Prostate gland (tissue), 2 donors: Measurements from ENCODE around the gene ZNF830. TPM values are rescaled to one million over a fixed set of nuclear protein-coding genes. Genes with fewer than 3 reads are reported as not detected.

ENCODE experiments used
- total RNA-seq, 2 donors: library from RNA; depleted of rRNA; stranded (reverse); fragments of >200 nt; gene quantifications; one replicate each; pipeline ENCODE4 v1.1.0, GENCODE V29; 2016

Gene ZNF830
- total RNA-seq, 2 donors from 2014 or later: 15.0 to 21.0 TPM

Other genes with a start within 250 kb of the ZNF830 start
- gene CCT6B, start 80 bp upstream of the ZNF830 start, total RNA-seq: 10 to 100 TPM in 1 of 2 donors, 1 to 10 TPM in 1; 7.1 to 11.9 TPM
- gene LIG3, start 19.0 kb downstream of the ZNF830 start, total RNA-seq: 10 to 100 TPM; 49.2 to 54.0 TPM
- gene RFFL, start 102.2 kb downstream of the ZNF830 start, total RNA-seq: 10 to 100 TPM; 46.6 to 51.3 TPM
- gene RAD51D, start 158.3 kb downstream of the ZNF830 start, total RNA-seq: 10 to 100 TPM in 1 of 2 donors, 1 to 10 TPM in 1; 9.9 to 12.0 TPM
- 1 to 10 TPM in 1 of 2 donors, not detected in 1; 4.6 TPM for gene FNDC8, start 160.1 kb downstream of the ZNF830 start, total RNA-seq
- gene NLE1, start 180.8 kb downstream of the ZNF830 start, total RNA-seq: 10 to 100 TPM; 12.5 to 17.7 TPM
- under 1 TPM in 1 of 2 donors, not detected in 1; 0.96 TPM for gene UNC45B, start 186.3 kb downstream of the ZNF830 start, total RNA-seq
- under 1 TPM in 1 of 2 donors, not detected in 1; 0.34 TPM for gene SLC35G3, start 232.9 kb downstream of the ZNF830 start, total RNA-seq